NT2/D1 (cell line): Measurements from ENCODE around the gene HLA-DOA.
A peak's percentile ranks its signal among the peaks of the same experiment; 100 is the strongest.

Experiments
- DNase-seq: peaks from one replicate; pipeline ENCODE4 v3.0.0-alpha.2; 2011; ENCODE audit warnings: low read depth, low spot score
- H3K27me3 ChIP-seq: 2 replicates; pipeline ENCODE4 v1.6.0; 2011; ENCODE audit warnings: mild to moderate bottlenecking; ENCODE audit not compliant: insufficient read length, insufficient read depth
- H3K36me3 ChIP-seq: 2 replicates; pipeline ENCODE4 v1.6.1; 2011; ENCODE audit warnings: mild to moderate bottlenecking, low read length, mixed read lengths; ENCODE audit not compliant: insufficient read depth, insufficient read length
- H3K4me1 ChIP-seq: 2 replicates; pipeline ENCODE4 v1.5.1; 2011; ENCODE audit not compliant: insufficient read depth, insufficient read length
- H3K4me3 ChIP-seq: 2 replicates; pipeline ENCODE4 v1.5.1; 2011; ENCODE audit warnings: low read depth; ENCODE audit not compliant: insufficient read length
- H3K9ac ChIP-seq: 2 replicates; pipeline ENCODE4 v1.6.0; 2011; ENCODE audit warnings: low read depth; ENCODE audit not compliant: insufficient read length
- H3K9me3 ChIP-seq: 2 replicates; pipeline ENCODE4 v1.5.1; 2011; ENCODE audit warnings: mild to moderate bottlenecking, low read length; ENCODE audit not compliant: insufficient read depth
- SUZ12 ChIP-seq: IDR thresholded peaks from 2 replicates; pipeline ENCODE4 v1.6.1; 2011; ENCODE audit not compliant: insufficient read length, insufficient read depth; ENCODE audit errors: extremely low read depth
- YY1 ChIP-seq: IDR thresholded peaks from 2 replicates; pipeline ENCODE4 v1.6.1; 2011; ENCODE audit not compliant: insufficient read length, insufficient read depth
- ZNF274 ChIP-seq: IDR thresholded peaks from 2 replicates; pipeline ENCODE4 v1.6.1; 2011; ENCODE audit warnings: mild to moderate bottlenecking, low read depth, low read length

Gene HLA-DOA

DNA sequence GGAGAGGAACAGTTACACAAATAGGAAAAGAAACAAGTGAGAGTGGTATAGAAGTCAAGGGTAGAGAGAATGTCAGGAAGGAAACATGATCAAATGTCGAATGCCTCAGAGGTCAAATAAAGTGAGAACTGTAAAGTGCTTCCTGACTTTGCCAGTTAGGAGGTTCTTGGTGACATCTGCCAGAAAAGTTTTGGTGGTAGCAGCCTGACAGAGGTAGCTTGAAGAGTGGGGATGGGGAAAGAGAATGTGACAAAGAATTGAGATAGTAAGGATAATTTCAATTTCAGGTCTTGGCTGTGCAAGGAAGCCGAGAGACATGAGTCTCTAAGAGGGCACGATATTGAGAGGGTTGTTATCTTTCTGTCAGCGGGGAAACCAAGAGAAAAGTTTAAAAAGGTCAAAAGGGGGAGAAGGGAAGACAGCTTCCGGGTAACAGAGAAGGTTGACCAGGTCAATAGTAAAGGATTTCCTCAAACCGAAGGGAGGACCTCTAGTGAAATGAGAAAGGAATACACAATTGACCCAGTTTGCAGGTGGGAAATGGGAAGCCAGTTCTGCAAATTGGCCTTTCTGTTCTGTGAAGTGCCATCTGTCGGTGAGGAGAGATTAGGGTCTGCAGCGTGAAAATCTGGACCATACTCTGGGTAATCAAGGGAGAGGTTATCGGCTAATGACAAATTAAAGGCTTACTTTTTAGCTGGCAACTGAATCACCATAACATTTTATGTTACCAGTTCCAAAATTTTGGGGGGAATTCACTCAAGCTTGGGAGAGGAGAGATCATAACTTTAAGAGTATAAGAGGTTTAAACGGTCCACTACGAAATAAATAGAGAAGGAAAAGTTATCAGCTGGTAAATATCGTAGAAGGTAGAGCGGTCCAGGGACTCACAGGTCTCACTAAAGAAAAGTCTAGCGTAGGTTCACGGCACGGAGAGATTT, 42.0 kb downstream of the HLA-DOA start:
- no peak for TF ChIP-seq YY1
- no peak for TF ChIP-seq SUZ12
- no peak for TF ChIP-seq ZNF274
- Histone ChIP-seq H3K4me1 (no peaks in the 10 kb centered on the region), H3K4me3 (peak overlapping the region; percentile 98)

DNA sequence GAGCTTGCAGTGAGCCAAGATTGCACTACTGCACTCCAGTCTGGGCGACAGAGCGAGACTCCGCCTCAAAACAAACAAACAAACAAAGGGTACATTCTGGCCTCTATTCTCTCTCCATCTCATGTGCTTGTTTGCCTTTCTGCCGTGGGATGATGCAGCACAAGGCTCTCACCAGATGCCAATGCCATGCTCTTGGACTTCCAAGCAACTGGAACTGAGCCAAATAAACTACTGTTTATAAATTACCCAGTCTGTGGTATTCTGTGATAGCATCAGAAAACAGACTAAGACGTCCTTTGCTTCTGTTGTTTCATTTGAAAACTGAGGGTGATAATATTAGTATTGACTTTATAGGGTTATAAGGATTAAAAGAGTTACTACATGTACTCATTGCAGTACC, 44.6 kb downstream of the HLA-DOA start:
- Histone ChIP-seq H3K27me3 (no peaks in the 10 kb centered on the region), H3K9ac (no peak overlapping the region), H3K4me3 (no peak overlapping the region), H3K4me1 (no peaks in the 10 kb centered on the region), H3K9me3 (no peaks in the 10 kb centered on the region), H3K36me3 (peaks cover 16% of the 10 kb centered on the region)
- TF ChIP-seq YY1 (no peak), SUZ12 (no peak), ZNF274 (no peak)
- DNase-seq: no peak

More for the DNA sequence above, 42.0 kb downstream of the HLA-DOA start:
- peak overlapping the region; percentile 97 for H3K9ac ChIP-seq
- no peaks in the 10 kb centered on the region for H3K9me3 ChIP-seq
- no peak for DNase-seq
- H3K36me3 ChIP-seq: peaks cover 27% of the 10 kb centered on the region
- H3K27me3 ChIP-seq: no peaks in the 10 kb centered on the region

DNA sequence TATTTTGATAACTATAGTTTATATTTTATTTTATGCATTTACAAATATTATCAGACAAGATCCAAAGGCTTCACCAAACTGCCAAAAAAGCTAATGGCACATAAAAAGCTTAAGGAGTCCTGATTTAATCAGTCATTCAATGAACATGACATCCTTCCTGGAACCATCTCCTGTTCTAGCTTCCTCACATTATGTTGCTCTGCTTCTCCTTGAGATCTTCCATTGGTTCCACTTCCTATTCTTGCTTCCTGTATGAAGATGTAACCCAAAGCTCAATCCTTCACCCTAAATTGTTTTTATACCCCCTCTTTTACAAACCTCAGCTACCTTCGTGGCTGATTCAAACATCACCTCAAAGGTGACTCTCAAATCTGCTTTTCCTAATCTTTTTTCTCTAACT, 45.5 kb downstream of the HLA-DOA start:
- Histone ChIP-seq H3K27me3 (no peaks in the 10 kb centered on the region), H3K4me3 (no peak overlapping the region), H3K4me1 (no peaks in the 10 kb centered on the region), H3K9ac (no peak overlapping the region), H3K9me3 (no peaks in the 10 kb centered on the region), H3K36me3 (peaks cover 12% of the 10 kb centered on the region)
- TF ChIP-seq YY1 (no peak), ZNF274 (no peak), SUZ12 (no peak)
- no peak for DNase-seq

DNA sequence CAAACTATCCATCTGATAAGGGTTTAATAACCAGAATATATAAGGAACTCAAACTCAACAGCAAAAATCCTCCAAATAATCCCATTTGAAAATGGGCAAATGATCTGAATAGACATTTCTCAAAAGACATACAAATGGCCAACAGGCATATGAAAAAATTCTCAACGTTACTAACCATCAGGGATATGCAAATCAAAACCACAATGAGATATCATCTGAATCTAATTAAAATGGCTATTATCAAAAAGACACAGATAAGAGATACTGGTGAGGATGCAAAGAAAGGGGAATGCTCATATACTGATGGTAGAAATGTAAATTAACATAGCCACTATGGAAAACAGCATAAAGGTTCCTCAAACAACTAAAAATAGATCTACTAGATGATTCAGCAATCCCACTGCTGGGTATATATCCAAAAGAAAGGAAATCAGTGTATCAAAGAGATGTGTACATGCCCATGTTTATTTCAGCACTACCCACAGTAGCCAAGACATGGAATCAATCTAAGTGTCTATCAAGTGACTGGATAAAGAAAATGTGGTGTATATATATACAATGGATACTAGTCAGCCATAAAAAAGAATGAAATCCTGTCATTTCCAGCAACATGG, 47.1 kb downstream of the HLA-DOA start:
- Histone ChIP-seq H3K4me3 (no peak overlapping the region), H3K36me3 (peaks cover 16% of the 10 kb centered on the region), H3K9me3 (no peaks in the 10 kb centered on the region), H3K27me3 (no peaks in the 10 kb centered on the region), H3K9ac (no peak overlapping the region), H3K4me1 (no peaks in the 10 kb centered on the region)
- TF ChIP-seq YY1 (no peak), SUZ12 (no peak), ZNF274 (no peak)
- DNase-seq: no peak

DNA sequence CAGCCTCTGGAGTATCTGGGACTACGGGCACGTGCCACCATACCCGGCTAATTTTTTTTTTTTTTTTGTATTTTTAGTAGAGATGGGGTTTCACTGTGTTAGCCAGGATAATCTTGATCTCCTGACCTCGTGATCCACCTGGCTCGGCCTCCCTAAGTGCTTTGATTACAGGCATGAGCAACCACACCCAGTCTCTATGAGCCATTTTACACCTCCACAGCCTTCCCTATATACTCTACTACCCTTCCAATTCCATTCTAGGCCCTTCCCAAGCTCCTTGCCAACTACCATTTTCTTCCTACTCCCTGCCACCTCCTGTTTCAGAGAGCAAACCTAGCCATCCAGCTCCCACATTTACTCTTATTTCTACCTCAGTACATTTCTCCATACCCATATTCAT, 48.8 kb downstream of the HLA-DOA start:
- Histone ChIP-seq H3K9me3 (no peaks in the 10 kb centered on the region), H3K27me3 (no peaks in the 10 kb centered on the region), H3K9ac (no peak overlapping the region), H3K4me1 (no peaks in the 10 kb centered on the region), H3K4me3 (no peak overlapping the region), H3K36me3 (peaks cover 12% of the 10 kb centered on the region)
- TF ChIP-seq ZNF274 (no peak), SUZ12 (no peak)
- DNase-seq: no peak

- Histone ChIP-seq H3K4me3 (no peak overlapping the region), H3K4me1 (no peaks in the 10 kb centered on the region)
- DNase-seq: no peak
Measured at GRCh38 chr6:32956176-32956575, 53.2 kb downstream of the HLA-DOA start.

More at GRCh38 chr6:32956176-32956575, 53.2 kb downstream of the HLA-DOA start:
- Histone ChIP-seq H3K27me3 (no peaks in the 10 kb centered on the region), H3K9me3 (no peaks in the 10 kb centered on the region), H3K36me3 (peaks cover 4% of the 10 kb centered on the region), H3K9ac (no peak overlapping the region)
- no peak for TF ChIP-seq YY1
- no peak for TF ChIP-seq ZNF274
- no peak for TF ChIP-seq SUZ12
